IPS DF 6.9 (cell line): ENCODE measurements around the gene SMAD4.

ENCODE experiments used
- DNase-seq: peaks from one replicate; pipeline ENCODE4 v3.0.0-alpha.2; 2013; ENCODE audit warnings: low read depth, low spot score
- H3K27ac ChIP-seq: one replicate; pipeline ENCODE4 v1.5.1; 2013; ENCODE audit warnings: low read length, control low read depth
- H3K27me3 ChIP-seq: 2 replicates; pipeline ENCODE4 v1.6.1; 2013; ENCODE audit warnings: mild to moderate bottlenecking, low read length; ENCODE audit not compliant: control insufficient read depth, insufficient read depth
- H3K36me3 ChIP-seq: 2 replicates; pipeline ENCODE4 v1.6.1; 2013; ENCODE audit warnings: low read length; ENCODE audit not compliant: control insufficient read depth, insufficient read depth
- H3K4me1 ChIP-seq: 2 replicates; pipeline ENCODE4 v1.6.1; 2013; ENCODE audit warnings: low read length; ENCODE audit not compliant: control insufficient read depth, insufficient read depth
- H3K4me3 ChIP-seq: 2 replicates; pipeline ENCODE4 v1.5.1; 2013; ENCODE audit warnings: mild to moderate bottlenecking, low read length
- H3K9me3 ChIP-seq: 2 replicates; pipeline ENCODE4 v1.6.1; 2013; ENCODE audit warnings: low read length, inconsistent platforms; ENCODE audit not compliant: control insufficient read depth, insufficient read depth
- WGBS: extraction: QIAGEN DNeasy Blood & Tissue Kit; methylation state at CpG from one replicate; pipeline ENCODE4 v1.1.7; 2013; ENCODE audit warnings: mixed read lengths, missing lambda C conversion rate; ENCODE audit not compliant: insufficient read length, insufficient coverage; 5-methylcytosine and 5-hydroxymethylcytosine counted together

Gene SMAD4

GRCh38 chr18:51006061-51006818 is 23.8 kb upstream of the SMAD4 start:
- H3K27ac ChIP-seq: no peak overlapping the region
- DNase-seq: no peak
- H3K36me3 ChIP-seq: no peaks in the 10 kb centered on the region
- no peaks in the 10 kb centered on the region for H3K9me3 ChIP-seq
- no peak overlapping the region for H3K4me3 ChIP-seq
- H3K27me3 ChIP-seq: no peaks in the 10 kb centered on the region
- no CpG with 5 or more reads among the region's 5 CpGs for WGBS
- H3K4me1 ChIP-seq: no peaks in the 10 kb centered on the region

DNA sequence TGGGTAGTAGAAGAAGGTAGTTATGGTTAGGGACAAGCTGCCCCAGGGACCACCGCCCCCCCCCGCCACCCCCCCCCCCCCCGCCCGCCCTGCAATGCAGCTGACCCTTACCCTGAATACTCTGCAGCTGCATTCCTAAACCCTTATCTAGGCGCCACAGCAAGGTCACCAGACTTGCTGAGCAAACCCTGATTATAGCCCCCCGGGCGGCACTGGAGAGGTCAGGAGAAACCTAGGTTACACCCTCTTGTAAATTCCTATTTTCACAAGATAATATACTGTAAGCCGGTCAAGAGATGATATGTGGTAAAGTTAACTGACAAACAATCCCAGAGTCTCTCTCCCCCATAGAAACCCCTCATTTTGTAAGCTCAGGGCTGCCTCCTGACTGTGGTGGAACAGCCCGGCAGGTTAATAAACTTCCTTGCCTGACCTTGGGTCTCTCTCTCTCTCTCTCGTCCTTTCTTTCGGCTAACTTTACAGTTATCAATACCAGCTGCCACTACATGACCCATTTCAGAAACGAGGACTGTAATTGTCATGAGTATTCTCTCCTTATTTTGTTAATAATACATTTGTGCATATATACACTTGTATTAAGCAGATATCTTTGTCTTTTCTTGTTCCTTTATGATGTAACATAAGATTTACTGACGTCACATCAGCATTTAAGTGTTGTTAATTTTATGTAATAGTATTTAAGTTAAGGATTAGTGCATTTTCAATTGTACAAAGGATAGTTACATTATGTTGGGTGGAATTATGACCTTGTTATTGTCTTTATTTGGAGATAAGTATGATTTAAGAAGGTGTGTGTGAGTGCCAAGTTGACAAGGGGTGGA is 22.8 kb upstream of the SMAD4 start:
- H3K27me3 ChIP-seq: no peaks in the 10 kb centered on the region
- H3K9me3 ChIP-seq: no peaks in the 10 kb centered on the region
- no peak for DNase-seq
- no peaks in the 10 kb centered on the region for H3K4me1 ChIP-seq
- no peaks in the 10 kb centered on the region for H3K36me3 ChIP-seq
- H3K4me3 ChIP-seq: no peak overlapping the region
- no CpG with 5 or more reads among the region's 13 CpGs for WGBS
- H3K27ac ChIP-seq: no peak overlapping the region

- DNase-seq: no peak
- no peak overlapping the region for H3K4me3 ChIP-seq
- no peaks in the 10 kb centered on the region for H3K4me1 ChIP-seq
- no peak overlapping the region for H3K27ac ChIP-seq
- no peaks in the 10 kb centered on the region for H3K27me3 ChIP-seq
- H3K9me3 ChIP-seq: no peaks in the 10 kb centered on the region
- H3K36me3 ChIP-seq: no peaks in the 10 kb centered on the region
- WGBS: no CpG with 5 or more reads among the region's 1 CpG
Measured at GRCh38 chr18:51007790-51008139, 22.2 kb upstream of the SMAD4 start.

DNA sequence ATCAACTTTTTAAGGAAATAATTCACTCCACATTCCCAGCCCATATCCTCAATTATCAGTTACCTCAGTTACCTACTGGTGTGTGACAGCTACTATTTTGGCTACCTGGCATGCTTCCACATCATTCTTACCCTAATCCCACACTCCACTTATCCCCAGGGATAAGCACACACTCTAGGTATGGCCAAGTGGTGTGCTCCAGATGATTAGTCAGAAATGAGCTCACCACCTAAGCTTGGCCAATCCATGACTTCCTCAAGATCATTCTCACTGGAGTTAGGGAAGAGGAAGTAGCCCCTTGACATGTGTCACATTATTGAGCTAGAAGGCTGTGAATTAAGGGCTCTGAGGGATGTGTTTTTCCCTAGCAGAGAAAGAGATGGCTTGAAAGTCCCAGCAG is 20.9 kb upstream of the SMAD4 start:
- Histone ChIP-seq H3K27ac (no peak overlapping the region), H3K27me3 (no peaks in the 10 kb centered on the region), H3K9me3 (no peaks in the 10 kb centered on the region), H3K4me1 (no peaks in the 10 kb centered on the region), H3K4me3 (no peak overlapping the region), H3K36me3 (no peaks in the 10 kb centered on the region)
- DNase-seq: no peak

DNA sequence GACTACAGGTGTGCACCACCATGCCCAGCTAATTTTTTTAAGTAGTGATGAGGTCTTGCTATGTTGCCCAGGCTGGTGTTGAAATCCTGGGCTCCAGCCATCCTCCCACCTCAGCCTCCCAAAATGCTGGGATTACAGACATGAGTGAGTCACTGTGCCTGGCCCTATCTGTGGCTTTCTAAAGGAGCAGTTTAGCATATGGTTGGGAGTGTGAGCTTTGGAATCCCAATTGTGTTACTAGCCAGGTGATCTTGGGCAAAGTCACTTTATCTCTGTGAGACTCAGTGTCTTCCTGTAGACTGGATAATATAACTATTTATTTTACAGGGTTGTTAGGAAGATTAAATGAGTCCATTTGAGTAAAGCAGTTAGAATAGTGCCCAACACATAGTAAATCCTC is 19.8 kb upstream of the SMAD4 start:
- DNase-seq: no peak
- H3K36me3 ChIP-seq: no peaks in the 10 kb centered on the region
- no peak overlapping the region for H3K27ac ChIP-seq
- no peak overlapping the region for H3K4me3 ChIP-seq
- H3K9me3 ChIP-seq: no peaks in the 10 kb centered on the region
- H3K4me1 ChIP-seq: no peaks in the 10 kb centered on the region
- H3K27me3 ChIP-seq: no peaks in the 10 kb centered on the region

GRCh38 chr18:51011709-51012108 is 18.3 kb upstream of the SMAD4 start:
- DNase-seq: no peak
- no peak overlapping the region for H3K4me3 ChIP-seq
- H3K9me3 ChIP-seq: no peaks in the 10 kb centered on the region
- no peaks in the 10 kb centered on the region for H3K36me3 ChIP-seq
- WGBS: no CpG with 5 or more reads among the region's 3 CpGs
- H3K4me1 ChIP-seq: no peaks in the 10 kb centered on the region; the same call in 1 of the 2 replicates
- no peaks in the 10 kb centered on the region for H3K27me3 ChIP-seq
- H3K27ac ChIP-seq: no peak overlapping the region

DNA sequence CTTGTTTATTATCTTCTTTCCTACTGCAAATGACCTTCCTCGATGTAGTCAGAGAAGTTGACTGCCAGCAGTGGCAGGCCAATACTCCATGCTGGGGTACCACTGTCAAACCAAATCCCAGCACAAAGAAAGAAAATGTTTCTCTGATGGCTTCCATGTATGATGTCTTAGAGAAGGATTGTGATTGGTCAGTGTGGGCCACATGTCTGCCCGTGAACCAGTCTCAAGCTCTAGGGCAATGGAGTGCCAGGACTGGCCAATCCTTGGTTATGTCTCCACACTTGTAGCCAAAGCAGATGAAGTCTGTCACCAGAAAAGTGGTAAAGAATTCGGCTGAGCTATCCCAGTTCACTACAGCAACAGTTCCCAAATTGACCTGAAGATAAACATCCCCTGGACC is 17.6 kb upstream of the SMAD4 start:
- WGBS: no CpG with 5 or more reads among the region's 3 CpGs
- Histone ChIP-seq H3K9me3 (no peaks in the 10 kb centered on the region), H3K27me3 (no peaks in the 10 kb centered on the region), H3K36me3 (no peaks in the 10 kb centered on the region), H3K4me1 (peaks cover 4% of the 10 kb centered on the region; the same call in 1 of the 2 replicates), H3K27ac (no peak overlapping the region), H3K4me3 (no peak overlapping the region)
- no peak for DNase-seq

DNA sequence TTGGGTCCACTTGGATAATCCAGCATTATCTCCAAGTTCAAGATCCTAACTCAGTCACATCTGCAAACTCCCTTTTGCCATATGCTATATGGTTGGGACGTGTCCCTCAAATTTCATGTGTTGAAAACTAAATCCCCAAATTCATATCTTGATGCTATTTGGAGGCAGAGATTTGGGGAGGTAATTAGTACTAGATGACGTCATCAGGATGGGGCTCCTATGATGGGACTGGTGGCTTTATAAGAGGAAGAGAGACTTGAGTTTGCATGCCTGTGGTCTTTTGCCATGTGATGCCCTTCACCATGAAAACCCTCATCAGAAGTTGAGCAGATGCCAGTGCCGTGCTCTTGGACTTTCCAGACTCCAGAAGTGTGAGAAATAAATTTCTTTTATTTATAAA is 16.8 kb upstream of the SMAD4 start:
- WGBS: no CpG with 5 or more reads among the region's 3 CpGs

DNA sequence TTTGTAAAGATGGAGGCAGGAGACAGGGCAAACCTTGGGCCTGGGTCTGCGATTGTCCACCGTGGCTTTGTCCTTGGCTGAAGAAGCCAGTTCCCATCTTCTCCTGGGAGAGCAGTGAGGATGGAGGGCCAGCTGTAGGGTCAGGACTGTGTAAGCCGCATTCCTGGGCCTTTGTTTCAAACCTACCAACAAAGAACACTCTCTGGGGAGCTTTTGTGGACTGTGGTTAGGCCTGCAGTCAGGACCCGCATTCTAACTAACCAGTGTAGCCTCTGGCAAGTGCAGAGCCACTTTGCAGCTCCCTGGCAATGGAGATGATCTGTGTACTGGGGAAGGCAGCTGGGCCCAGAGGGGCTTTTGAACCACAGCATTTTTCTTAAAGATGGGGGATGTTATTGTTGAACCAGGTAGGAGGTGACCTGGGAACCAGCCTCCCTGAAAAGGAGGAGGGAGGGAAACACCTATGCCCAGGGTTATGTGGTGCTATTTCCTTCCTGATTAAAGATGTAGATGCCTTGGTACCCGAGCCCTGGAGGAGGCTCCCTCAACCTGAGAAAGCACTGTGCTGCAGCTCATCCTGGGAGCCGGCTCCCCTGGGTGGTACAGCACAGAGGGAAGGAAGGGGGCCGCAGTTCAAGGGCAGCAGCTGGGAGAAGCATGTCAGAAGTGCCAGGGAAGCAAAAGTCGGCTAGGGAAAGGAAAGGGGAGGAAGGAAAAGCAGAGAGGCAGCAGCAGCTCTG is 12.7 kb upstream of the SMAD4 start:
- no peak overlapping the region for H3K4me3 ChIP-seq
- no peaks in the 10 kb centered on the region for H3K27me3 ChIP-seq
- H3K9me3 ChIP-seq: no peaks in the 10 kb centered on the region
- no peak for DNase-seq
- no peaks in the 10 kb centered on the region for H3K36me3 ChIP-seq
- H3K4me1 ChIP-seq: peaks cover 5% of the 10 kb centered on the region; the same call in 1 of the 2 replicates
- H3K27ac ChIP-seq: no peak overlapping the region
- WGBS: no CpG with 5 or more reads among the region's 8 CpGs

More for the DNA sequence above, 16.8 kb upstream of the SMAD4 start:
- Histone ChIP-seq H3K36me3 (no peaks in the 10 kb centered on the region), H3K4me1 (peaks cover 5% of the 10 kb centered on the region; the same call in 1 of the 2 replicates), H3K9me3 (no peaks in the 10 kb centered on the region), H3K27ac (no peak overlapping the region), H3K27me3 (no peaks in the 10 kb centered on the region), H3K4me3 (no peak overlapping the region)
- no peak for DNase-seq

GRCh38 chr18:51020536-51020935 is 9.5 kb upstream of the SMAD4 start:
- Histone ChIP-seq H3K4me1 (peaks cover 5% of the 10 kb centered on the region; the same call in 1 of the 2 replicates), H3K27ac (no peak overlapping the region), H3K4me3 (no peak overlapping the region), H3K9me3 (no peaks in the 10 kb centered on the region), H3K36me3 (no peaks in the 10 kb centered on the region), H3K27me3 (no peaks in the 10 kb centered on the region)
- no CpG with 5 or more reads among the region's 5 CpGs for WGBS
- DNase-seq: no peak
